ENCODE data around the gene SMNDC1. TPM values are rescaled to one million over a fixed set of nuclear protein-coding genes. Genes with fewer than 3 reads are reported as not detected.

Gene SMNDC1
- total and polyA plus RNA-seq, 2 donors from 2014 or later = 12.4 to 28.6 TPM

DNA sequence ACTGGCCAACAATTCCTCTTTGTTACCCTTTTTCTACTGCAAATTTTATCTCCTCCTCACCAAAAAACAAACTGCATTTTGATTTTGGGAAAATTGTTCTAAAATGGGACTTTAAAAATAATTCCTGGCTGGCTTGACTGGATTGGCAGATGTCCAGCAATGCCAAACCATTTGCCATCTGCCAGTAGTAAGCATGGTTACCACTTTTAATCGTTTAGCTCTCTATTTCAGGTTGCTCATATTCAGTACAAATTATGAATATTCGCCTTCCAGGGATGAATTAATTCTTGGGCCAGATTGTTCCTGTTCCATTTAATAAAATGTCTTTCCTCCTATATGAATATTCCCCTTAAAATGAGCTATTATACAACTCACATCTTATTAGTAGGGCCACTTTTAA lies 35.7 kb downstream of the SMNDC1 start:
- H3K9me3 ChIP-seq (ENCODE audit: control insufficient read depth in 2 of 3, insufficient read depth in 1 of 3, low read length in 3 of 3) = no peaks in the 10 kb centered on the region
- intact Hi-C loops (cut with DNase I) = no loop called here
- H3K36me3 ChIP-seq (ENCODE audit: control insufficient read depth in 2 of 3, insufficient read depth in 3 of 3, low read length in 3 of 3) = no peaks in the 10 kb centered on the region
- peak overlapping the region in 1 of 3 donors; percentile 23 for H3K9ac ChIP-seq (ENCODE audit: low read length in 3 of 3)
- DNase-seq (no peak), FAIRE-seq (no peak)
- TF ChIP-seq, protein P1, sequence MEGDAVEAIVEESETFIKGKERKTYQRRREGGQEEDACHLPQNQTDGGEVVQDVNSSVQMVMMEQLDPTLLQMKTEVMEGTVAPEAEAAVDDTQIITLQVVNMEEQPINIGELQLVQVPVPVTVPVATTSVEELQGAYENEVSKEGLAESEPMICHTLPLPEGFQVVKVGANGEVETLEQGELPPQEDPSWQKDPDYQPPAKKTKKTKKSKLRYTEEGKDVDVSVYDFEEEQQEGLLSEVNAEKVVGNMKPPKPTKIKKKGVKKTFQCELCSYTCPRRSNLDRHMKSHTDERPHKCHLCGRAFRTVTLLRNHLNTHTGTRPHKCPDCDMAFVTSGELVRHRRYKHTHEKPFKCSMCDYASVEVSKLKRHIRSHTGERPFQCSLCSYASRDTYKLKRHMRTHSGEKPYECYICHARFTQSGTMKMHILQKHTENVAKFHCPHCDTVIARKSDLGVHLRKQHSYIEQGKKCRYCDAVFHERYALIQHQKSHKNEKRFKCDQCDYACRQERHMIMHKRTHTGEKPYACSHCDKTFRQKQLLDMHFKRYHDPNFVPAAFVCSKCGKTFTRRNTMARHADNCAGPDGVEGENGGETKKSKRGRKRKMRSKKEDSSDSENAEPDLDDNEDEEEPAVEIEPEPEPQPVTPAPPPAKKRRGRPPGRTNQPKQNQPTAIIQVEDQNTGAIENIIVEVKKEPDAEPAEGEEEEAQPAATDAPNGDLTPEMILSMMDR (IDR thresholded peaks at IDR 0.05; ENCODE audit: borderline replicate concordance, extremely low read depth, insufficient read depth) = no peak
- no peak overlapping the region for H3K27ac ChIP-seq (ENCODE audit: low read depth in 2 of 2, low read length in 2 of 2)
- peak overlapping the region in 2 of 3 donors; percentile 53 to 57 for H3K4me3 ChIP-seq (ENCODE audit: low read length in 3 of 3)
- peaks cover 0 to 14% (median 13%) of the 10 kb centered on the region in 3 donors for H3K4me1 ChIP-seq (ENCODE audit: control insufficient read depth in 2 of 3, insufficient read depth in 2 of 3, low read depth in 1 of 3, low read length in 3 of 3)
- H3K27me3 ChIP-seq (ENCODE audit: control insufficient read depth, insufficient read depth, low read length) = no peaks in the 10 kb centered on the region

DNA sequence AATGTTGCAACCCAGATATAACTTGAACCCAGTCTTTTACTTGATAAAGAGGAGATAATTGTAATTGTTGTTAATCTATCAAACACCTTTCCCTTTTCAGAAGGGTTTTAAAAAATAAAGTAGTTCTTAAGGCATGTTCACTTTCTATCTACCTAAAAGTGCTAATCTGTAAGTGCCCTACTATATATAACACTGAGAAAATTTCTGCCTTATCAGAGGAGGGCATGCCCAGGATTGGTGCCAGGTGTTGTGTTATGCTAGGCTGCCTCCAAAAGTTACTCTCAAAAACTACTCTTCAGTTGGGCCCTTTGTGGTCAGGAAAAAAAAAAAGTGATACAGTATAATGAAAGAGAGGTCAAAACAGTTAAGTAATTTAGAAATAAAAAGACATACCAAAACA lies 36.3 kb downstream of the SMNDC1 start:
- H3K9me3 ChIP-seq (ENCODE audit: control insufficient read depth in 2 of 3, insufficient read depth in 1 of 3, low read length in 3 of 3) = no peaks in the 10 kb centered on the region
- DNase-seq = no peak
- no peak overlapping the region for H3K9ac ChIP-seq (ENCODE audit: low read length in 3 of 3)
- H3K4me1 ChIP-seq (ENCODE audit: control insufficient read depth in 2 of 3, insufficient read depth in 2 of 3, low read depth in 1 of 3, low read length in 3 of 3) = peaks cover 0 to 13% (median 11%) of the 10 kb centered on the region in 3 donors
- no peak overlapping the region for H3K27ac ChIP-seq (ENCODE audit: low read depth in 2 of 2, low read length in 2 of 2)
- no peaks in the 10 kb centered on the region for H3K27me3 ChIP-seq (ENCODE audit: control insufficient read depth, insufficient read depth, low read length)
- H3K4me3 ChIP-seq (ENCODE audit: low read length in 3 of 3) = no peak overlapping the region
- H3K36me3 ChIP-seq (ENCODE audit: control insufficient read depth in 2 of 3, insufficient read depth in 3 of 3, low read length in 3 of 3) = no peaks in the 10 kb centered on the region
- intact Hi-C loops (cut with DNase I) = no loop called here
- no peak for FAIRE-seq
- TF ChIP-seq, protein P1 (IDR thresholded peaks at IDR 0.05; ENCODE audit: borderline replicate concordance, extremely low read depth, insufficient read depth) = no peak

DNA sequence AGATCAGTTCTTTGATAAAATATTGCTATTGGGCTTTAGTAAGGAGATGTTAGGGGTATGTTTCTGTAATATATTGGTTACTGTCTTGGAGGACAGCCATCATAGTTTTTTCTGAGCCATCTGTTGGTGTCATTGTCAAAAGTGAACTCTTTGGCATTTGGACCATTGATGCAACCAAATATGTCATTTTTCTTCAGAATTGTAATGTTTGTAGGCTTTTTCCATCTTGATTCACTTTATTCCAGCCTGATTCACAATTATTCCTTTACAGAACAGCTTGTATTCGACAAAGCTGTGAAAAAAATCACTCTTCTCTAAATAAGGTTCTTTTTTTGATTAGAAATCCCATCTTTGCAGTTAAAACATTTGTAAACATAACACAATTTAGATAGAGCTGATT lies 37.4 kb downstream of the SMNDC1 start:
- Histone ChIP-seq H3K4me3 (ENCODE audit: low read length in 3 of 3) (no peak overlapping the region), H3K36me3 (ENCODE audit: control insufficient read depth in 2 of 3, insufficient read depth in 3 of 3, low read length in 3 of 3) (no peaks in the 10 kb centered on the region), H3K4me1 (ENCODE audit: control insufficient read depth in 2 of 3, insufficient read depth in 2 of 3, low read depth in 1 of 3, low read length in 3 of 3) (peaks cover 0 to 18% (median 11%) of the 10 kb centered on the region in 3 donors), H3K27me3 (ENCODE audit: control insufficient read depth, insufficient read depth, low read length) (no peaks in the 10 kb centered on the region), H3K27ac (ENCODE audit: low read depth in 2 of 2, low read length in 2 of 2) (no peak overlapping the region), H3K9ac (ENCODE audit: low read length in 3 of 3) (no peak overlapping the region), H3K9me3 (ENCODE audit: control insufficient read depth in 2 of 3, insufficient read depth in 1 of 3, low read length in 3 of 3) (no peaks in the 10 kb centered on the region)
- no peak for FAIRE-seq
- intact Hi-C loops (cut with DNase I) = no loop called here
- TF ChIP-seq, protein P1 (IDR thresholded peaks at IDR 0.05; ENCODE audit: borderline replicate concordance, extremely low read depth, insufficient read depth) = no peak
- no peak for DNase-seq

DNA sequence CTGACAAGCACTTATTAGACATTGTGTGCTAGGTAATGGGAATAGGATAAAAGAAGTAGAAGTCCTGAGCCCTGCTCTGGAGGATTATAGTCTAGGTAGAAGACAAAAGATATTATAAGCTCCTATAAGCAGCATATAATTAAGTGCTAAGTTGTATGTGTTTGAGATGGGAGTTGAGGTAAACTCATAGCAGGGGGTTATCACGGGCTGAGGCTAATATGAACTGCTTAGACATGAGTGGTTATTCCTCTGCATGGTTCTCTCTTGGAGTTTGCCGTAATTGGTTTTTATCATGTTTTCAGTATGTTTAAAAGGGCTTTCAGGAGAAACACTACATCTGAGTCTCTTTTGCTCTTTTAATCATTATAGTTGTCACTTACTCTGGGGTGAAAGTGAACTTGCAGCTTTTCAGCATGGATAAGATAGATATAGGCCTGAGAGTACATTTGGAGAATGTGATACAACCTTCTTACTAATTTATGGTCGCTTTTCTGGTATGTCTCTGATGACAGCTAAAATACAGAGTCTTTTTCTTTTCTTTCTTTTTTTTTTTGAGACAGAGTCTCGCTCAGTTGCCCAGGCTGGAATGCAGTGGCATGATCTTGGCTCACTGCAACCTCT lies 39.0 kb downstream of the SMNDC1 start:
- FAIRE-seq (no peak), DNase-seq (no peak)
- Histone ChIP-seq H3K9ac (ENCODE audit: low read length in 3 of 3) (no peak overlapping the region), H3K27ac (ENCODE audit: low read depth in 2 of 2, low read length in 2 of 2) (no peak overlapping the region), H3K36me3 (ENCODE audit: control insufficient read depth in 2 of 3, insufficient read depth in 3 of 3, low read length in 3 of 3) (no peaks in the 10 kb centered on the region), H3K4me1 (ENCODE audit: control insufficient read depth in 2 of 3, insufficient read depth in 2 of 3, low read depth in 1 of 3, low read length in 3 of 3) (peaks cover 0 to 18% (median 11%) of the 10 kb centered on the region in 3 donors), H3K9me3 (ENCODE audit: control insufficient read depth in 2 of 3, insufficient read depth in 1 of 3, low read length in 3 of 3) (no peaks in the 10 kb centered on the region), H3K4me3 (ENCODE audit: low read length in 3 of 3) (no peak overlapping the region), H3K27me3 (ENCODE audit: control insufficient read depth, insufficient read depth, low read length) (no peaks in the 10 kb centered on the region)
- intact Hi-C loops (cut with DNase I) = no loop called here
- TF ChIP-seq, protein P1 (IDR thresholded peaks at IDR 0.05; ENCODE audit: borderline replicate concordance, extremely low read depth, insufficient read depth) = no peak
